Stimulated activated naive CD4-positive, alpha-beta T cell treated with Interleukin-2 at 50 U/mL for 16 hours (primary cell): ENCODE measurements around the gene RPL13A.

Experiments
- DNase-seq: peaks from one replicate; lab custom pipeline; 2025; lab: John Stamatoyannopoulos, UW

Gene RPL13A

GRCh38 chr19:49486232-49486631, 1.2 kb upstream of the RPL13A start:
- DNase-seq: no peak

GRCh38 chr19:49486710-49487276, 615 bp upstream of the RPL13A start:
- DNase-seq: no peak

- DNase-seq: no peak
Observed at GRCh38 chr19:49488046-49488862, 846 bp downstream of the RPL13A start.

- no peak for DNase-seq
Observed at GRCh38 chr19:49488863-49489537, 1.6 kb downstream of the RPL13A start.

- DNase-seq: peak; percentile 60
Observed at GRCh38 chr19:49489601-49490167, 2.3 kb downstream of the RPL13A start.

- peak; percentile 37 for DNase-seq
Observed at GRCh38 chr19:49490287-49491029, 3.0 kb downstream of the RPL13A start.

GRCh38 chr19:49491030-49491803, 3.8 kb downstream of the RPL13A start:
- no peak for DNase-seq

- no peak for DNase-seq
Observed at GRCh38 chr19:49491804-49492572, 4.6 kb downstream of the RPL13A start.

- DNase-seq: no peak
Observed at GRCh38 chr19:49492573-49493405, 5.4 kb downstream of the RPL13A start.

GRCh38 chr19:49496574-49497008, 9.2 kb downstream of the RPL13A start:
- DNase-seq: no peak

- DNase-seq: peak; percentile 75
Observed at GRCh38 chr19:49497047-49497788, 9.8 kb downstream of the RPL13A start.

- no peak for DNase-seq
Observed at GRCh38 chr19:49497789-49498103, 10.3 kb downstream of the RPL13A start.

- DNase-seq: no peak
Observed at GRCh38 chr19:49498475-49498874, 11.1 kb downstream of the RPL13A start.

GRCh38 chr19:49499030-49499670, 11.7 kb downstream of the RPL13A start:
- DNase-seq: peak; percentile 29

GRCh38 chr19:49502866-49503581, 15.6 kb downstream of the RPL13A start:
- DNase-seq: peak; percentile 40

- no peak for DNase-seq
Observed at GRCh38 chr19:49503582-49503962, 16.2 kb downstream of the RPL13A start.

GRCh38 chr19:49506575-49507105, 19.2 kb downstream of the RPL13A start:
- peak; percentile 65 for DNase-seq
